HG02678 (cell line): ENCODE data around the gene CCDC102B.
"Not testable (repeated sequence)": the region's sequence is repeated elsewhere in the genome, so short reads cannot be mapped to it uniquely, and the experiment has no call there.

ENCODE experiments used
- ATAC-seq: cut with Tn5 transposase; IDR thresholded peaks from one replicate; pipeline ENCODE4 v1.9.1; 2021; ENCODE audit warnings: mild to moderate bottlenecking, moderate library complexity; ENCODE audit not compliant: unreplicated experiment

CCDC102B gene

GRCh38 chr18:68797871-68798270 lies at the start of gene CCDC102B:
TSS of gene CCDC102B (plus strand) at chr18:68798080. CDS start at chr18:68836764, 38,684 bp downstream.
- ATAC-seq, result no peak

DNA sequence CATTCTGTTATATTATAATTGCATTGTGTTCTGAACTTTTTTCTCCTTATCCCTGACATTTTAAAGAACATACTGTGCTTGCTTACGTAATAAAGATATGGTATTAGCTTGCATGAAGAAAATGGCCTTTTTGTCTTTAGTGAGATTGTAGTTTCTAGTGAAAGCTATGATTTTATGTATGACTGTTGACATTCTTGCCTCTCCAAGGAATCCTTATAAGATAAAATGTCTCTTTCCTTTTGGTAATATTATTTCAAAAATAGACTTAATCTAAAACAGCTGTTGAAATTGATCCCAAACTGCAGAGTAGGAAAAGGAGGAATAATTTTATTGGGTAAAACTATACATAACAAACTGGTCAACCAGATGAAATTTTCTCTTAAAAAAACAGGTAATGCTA lies 40.8 kb upstream of the CCDC102B start:
- no peak for ATAC-seq

- ATAC-seq, result no peak
Observed at GRCh38 chr18:68759308-68759707, 38.6 kb upstream of the CCDC102B start.

DNA sequence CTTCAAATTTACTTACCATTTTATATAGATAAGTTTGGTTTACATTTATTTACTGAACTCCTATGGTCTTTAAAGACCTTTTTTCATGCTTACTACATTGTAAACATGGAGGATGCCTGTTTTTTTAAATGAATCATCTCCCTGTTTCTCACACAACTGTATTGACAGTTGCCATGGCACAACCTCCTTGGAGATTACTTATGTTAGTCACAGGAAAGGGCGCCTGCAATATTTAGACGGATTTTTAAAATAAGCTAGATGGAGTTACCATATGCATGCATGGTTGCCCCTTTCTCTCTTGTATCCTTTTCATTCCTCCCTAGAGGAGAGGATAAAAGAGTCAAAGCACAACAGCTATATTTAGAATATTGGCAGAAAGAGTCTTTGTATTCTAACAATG lies 34.8 kb upstream of the CCDC102B start:
- ATAC-seq, result no peak

GRCh38 chr18:68764016-68764415 lies 33.9 kb upstream of the CCDC102B start:
- no peak for ATAC-seq

DNA sequence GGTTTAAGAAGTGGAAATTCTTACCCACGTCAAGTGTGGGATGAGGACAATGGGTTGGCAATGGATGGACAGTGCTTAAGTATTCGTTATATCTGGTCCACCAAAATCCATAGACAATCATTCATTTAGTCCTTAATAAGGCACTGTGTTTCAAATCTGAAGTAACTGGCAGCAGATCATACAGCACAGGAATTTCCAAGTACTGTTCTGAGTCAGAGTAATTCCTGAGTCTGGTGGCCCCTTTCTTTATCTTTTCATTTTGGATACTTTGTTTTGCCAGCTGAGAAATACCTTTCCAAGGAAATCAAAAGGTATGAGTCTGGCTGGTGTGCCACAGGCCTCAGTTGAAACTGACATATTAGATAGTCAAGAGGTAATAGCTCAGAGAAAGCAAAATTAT lies 31.4 kb upstream of the CCDC102B start:
- ATAC-seq, result no peak

DNA sequence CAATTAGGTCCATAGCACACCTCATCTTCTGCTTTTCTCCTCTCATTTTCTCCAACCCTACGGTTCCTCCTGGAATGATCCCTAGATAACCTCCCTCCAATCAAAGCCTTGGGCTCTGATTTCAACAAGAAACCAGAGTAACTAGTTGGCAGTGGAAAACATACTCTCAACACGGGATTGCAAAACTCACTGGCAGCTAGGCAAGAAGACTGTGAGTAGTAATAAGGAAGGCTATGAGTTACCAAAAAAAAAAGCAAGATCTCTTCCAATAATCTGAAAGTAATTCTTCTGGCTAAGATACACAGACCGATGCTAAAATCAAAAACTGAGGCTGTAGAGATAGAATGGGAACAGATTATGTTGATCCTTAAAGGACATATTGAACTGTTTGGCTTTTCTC lies 28.4 kb upstream of the CCDC102B start:
- no peak for ATAC-seq

- no peak for ATAC-seq
Observed at GRCh38 chr18:68772268-68772667, 25.6 kb upstream of the CCDC102B start.

DNA sequence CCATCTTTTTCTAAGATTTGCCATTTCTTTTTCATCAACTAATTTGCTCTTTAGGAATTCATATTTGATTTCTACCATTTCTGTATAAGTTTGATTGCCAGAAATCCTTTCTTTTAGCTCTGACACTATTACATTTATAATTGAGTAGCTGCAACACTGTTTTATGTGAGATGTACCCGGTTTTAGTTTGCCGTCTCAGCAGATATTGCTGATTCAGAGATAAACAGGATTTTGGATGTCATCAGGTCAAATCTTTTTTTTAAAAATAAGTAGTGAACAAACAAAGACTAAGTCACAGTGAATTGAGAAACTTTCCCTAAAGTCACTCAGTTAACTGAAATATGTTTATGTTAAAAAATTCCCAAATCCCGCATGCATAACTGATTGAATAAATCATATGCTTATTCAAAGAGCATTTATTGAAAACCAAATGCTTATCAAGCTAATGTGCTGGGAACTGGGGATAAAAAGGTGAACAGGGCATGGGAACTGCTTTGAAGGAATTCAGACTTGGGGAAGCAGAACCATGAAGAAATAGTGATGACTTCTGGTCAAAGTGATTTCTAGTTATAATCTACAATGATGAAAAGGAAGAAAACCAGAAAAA lies 19.5 kb upstream of the CCDC102B start:
- no peak for ATAC-seq

GRCh38 chr18:68779169-68779568 lies 18.7 kb upstream of the CCDC102B start:
- ATAC-seq, result no peak

DNA sequence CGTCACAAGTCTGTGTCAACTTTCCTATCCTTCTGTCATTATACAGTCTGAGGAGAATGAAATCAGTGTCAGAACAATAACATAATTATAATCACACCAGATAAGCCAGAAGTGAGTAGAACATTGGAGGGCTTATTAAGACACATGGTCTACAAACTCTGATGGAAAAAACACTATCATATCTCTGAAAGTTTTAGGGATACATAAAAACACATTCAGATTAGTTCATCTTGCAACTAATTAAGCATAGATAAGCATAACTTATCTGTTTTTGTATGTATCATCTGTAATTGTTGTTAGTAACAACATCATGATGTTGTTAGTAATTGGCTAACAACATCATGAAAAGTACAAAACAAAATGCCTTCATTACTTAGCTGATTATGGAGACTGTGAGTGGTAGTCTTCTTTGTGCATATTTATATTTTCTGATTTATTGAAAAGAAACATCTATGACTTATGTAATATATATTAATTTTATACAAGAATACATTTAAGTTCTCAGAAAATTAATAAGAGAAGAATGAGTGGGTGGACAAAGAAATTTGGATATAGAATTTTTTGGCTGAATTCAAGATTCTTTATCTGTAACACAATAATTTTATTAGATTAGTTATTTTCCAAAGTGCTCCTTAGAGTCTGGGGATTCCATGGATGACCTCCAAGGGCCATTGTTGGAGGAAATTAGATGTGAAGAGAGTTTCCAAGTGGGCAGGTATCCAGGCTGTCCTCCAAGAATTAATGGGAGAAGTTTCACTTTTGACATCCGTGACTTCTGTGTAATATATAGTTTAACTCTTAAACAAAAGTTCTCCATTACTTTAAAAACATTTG lies 16.9 kb upstream of the CCDC102B start:
- ATAC-seq, result no peak

- no peak for ATAC-seq
Observed at GRCh38 chr18:68783506-68783905, 14.4 kb upstream of the CCDC102B start.

GRCh38 chr18:68784071-68784470 lies 13.8 kb upstream of the CCDC102B start:
- ATAC-seq, result no peak

- ATAC-seq, result not testable (repeated sequence)
Observed at GRCh38 chr18:68790290-68790689, 7.6 kb upstream of the CCDC102B start.

DNA sequence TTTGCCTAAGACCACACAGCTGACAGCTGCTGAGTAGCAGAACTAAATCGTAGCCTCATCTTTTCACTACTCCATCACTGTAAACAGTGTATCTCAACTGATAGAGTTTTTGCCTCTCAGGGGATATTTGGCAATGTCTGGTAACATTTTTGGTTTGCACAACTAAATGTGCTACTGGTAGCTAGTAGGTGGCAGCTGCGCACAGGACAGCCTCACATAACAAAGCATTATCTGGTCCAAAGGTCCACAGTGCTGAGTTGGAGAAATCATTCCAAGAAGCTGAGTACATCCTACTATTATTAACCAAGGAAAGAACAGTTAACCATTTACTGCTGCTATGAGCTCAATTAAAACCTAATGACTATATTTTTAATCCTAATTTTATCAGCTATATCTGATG lies 6.1 kb upstream of the CCDC102B start:
- ATAC-seq, result no peak

- ATAC-seq, result no peak
Observed at GRCh38 chr18:68793951-68794350, 3.9 kb upstream of the CCDC102B start.

DNA sequence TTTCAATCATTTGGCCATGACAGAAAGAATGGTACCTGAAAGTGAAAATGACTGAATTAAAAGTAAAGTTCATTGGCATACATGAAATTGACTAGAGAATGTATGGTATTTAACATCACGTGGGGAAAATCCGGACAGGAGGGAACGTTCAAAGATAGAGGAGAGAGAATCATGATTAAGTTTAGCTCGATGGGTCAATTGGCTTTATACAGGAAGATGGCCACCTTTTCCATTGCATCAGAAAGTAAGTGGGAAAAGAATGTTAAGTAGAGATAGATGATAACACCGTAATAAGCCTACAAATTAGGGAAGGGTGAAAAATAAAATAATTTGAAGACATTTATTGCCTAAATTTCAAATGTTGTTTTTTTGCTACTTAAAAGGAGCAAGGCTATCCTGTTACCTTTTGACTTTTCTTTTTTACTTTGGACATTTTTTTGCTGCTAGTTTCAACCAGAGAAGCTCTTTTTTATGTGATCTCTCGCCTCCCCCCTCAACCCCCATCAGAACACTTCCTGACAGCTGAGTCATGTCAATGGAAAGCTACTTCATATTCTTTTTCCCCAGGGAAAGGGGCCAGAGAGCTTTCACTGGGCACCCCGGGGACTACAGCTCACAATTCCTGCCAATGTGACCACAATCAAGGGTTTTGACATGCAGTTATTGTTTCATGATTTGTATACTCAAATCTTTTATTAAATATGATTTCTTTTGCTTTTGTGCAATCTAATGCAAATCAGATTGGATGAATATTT lies 767 bp upstream of the CCDC102B start:
- no peak for ATAC-seq

- no peak for ATAC-seq
Observed at GRCh38 chr18:68800075-68800474, 2.2 kb downstream of the CCDC102B start.

GRCh38 chr18:68803356-68803755 lies 5.5 kb downstream of the CCDC102B start:
- ATAC-seq, result no peak

DNA sequence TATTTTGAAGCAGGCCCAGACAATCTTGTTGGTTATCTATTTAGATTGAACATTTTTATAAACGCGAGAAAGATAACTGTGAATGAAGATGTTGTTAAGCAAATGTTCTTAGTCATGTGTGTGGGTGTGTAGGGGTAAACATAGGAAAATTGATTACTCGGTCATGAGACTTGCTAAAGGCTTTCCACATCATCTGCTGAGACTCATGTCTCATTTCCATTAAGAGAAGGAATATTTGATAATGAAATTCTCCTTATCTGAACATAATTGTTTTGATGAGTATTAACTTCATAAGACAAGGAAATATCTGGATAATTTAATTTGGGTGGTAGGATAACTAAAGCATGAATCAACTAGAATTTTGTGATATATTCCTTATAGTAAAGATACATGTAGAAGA lies 19.7 kb downstream of the CCDC102B start:
- no peak for ATAC-seq

DNA sequence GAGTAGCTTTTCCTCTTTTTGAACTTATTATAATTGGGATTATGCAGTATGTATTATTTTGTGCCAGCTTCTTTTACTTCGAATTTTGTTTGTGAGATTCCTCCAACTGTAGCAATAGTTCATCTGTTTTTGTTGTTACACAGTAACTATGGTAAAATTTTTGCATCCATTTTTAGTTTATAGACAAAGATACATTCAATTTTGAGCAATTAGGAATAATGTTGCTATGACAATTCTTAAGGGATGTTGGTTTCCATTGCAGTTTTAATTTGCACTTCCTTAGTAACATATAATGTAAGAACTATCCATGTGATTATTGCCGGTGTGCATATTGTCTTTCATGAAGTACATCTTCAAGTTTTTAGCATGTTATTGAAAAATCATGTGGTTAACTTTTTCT lies 20.7 kb downstream of the CCDC102B start:
- ATAC-seq, result no peak

DNA sequence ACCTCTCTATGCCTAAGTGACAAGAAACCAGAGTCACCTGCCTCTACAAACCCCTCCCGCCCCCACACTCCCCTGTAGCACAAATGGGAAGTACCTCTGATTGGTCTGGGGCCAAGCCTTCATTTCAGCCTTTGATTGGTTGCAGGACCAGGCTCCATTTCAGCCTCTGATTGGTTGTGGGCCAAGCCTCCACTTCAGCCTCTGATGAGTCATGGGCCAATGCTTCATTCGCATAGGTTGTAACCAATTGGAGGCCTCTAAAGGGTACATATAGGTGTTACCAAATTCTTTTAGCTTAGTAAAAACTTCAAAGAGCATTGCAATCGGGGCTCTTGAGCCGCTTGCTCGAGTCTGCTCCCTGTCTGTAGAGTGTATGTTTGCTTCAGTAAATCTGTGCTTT lies 25.0 kb downstream of the CCDC102B start:
- ATAC-seq, result no peak
